Astrocyte (in vitro differentiated cells and primary cell): ENCODE data around the gene CDKL4. TPM values are rescaled to one million over a fixed set of nuclear protein-coding genes. Genes with fewer than 3 reads are reported as not detected.
"Not testable (repeated sequence)": the region's sequence is repeated elsewhere in the genome, so short reads cannot be mapped to it uniquely, and the experiment has no call there.

Source experiments
- DNase-seq: peaks from one replicate; pipeline ENCODE4 v3.0.0-alpha.2; 2010; ENCODE audit warnings: low read depth
- FAIRE-seq: peaks from 2 replicates; lab custom pipeline; 2011; peaks lifted over from hg19 to GRCh38; lab: Jason Lieb, UNC
- H2AFZ ChIP-seq: 2 replicates; pipeline ENCODE4 v1.6.0; 2012; ENCODE audit warnings: low read depth, low read length, inconsistent platforms
- H3K27ac ChIP-seq: 2 replicates; pipeline ENCODE4 v1.5.1; 2011; ENCODE audit warnings: low read depth, low read length, inconsistent platforms
- H3K27me3 ChIP-seq: 2 replicates; pipeline ENCODE4 v1.6.0; 2011; ENCODE audit warnings: low read length, inconsistent platforms; ENCODE audit not compliant: insufficient read depth
- H3K36me3 ChIP-seq: 2 replicates; pipeline ENCODE4 v1.5.1; 2011; ENCODE audit warnings: low read length, inconsistent platforms; ENCODE audit not compliant: insufficient read depth
- H3K4me1 ChIP-seq: 2 replicates; pipeline ENCODE4 v1.5.1; 2011; ENCODE audit warnings: low read length, inconsistent platforms; ENCODE audit not compliant: insufficient read depth
- H3K4me2 ChIP-seq: 2 replicates; pipeline ENCODE4 v1.6.0; 2012; ENCODE audit warnings: low read length, inconsistent platforms
- H3K4me3 ChIP-seq: 2 replicates; pipeline ENCODE4 v1.5.1; 2011; ENCODE audit warnings: low read depth, mild to moderate bottlenecking, low read length, inconsistent platforms; ENCODE audit not compliant: insufficient read depth
- H3K79me2 ChIP-seq: 2 replicates; pipeline ENCODE4 v1.6.0; 2012; ENCODE audit warnings: mild to moderate bottlenecking, low read length, inconsistent platforms; ENCODE audit not compliant: insufficient read depth
- H3K9ac ChIP-seq: 2 replicates; pipeline ENCODE4 v1.6.0; 2012; ENCODE audit warnings: mild to moderate bottlenecking, low read length, inconsistent platforms
- H3K9me3 ChIP-seq: 2 replicates; pipeline ENCODE4 v1.5.1; 2012; ENCODE audit warnings: low read depth, mild to moderate bottlenecking, low read length, inconsistent platforms; ENCODE audit not compliant: insufficient read depth
- H4K20me1 ChIP-seq: 2 replicates; pipeline ENCODE4 v1.6.0; 2012; ENCODE audit warnings: low read length, inconsistent platforms; ENCODE audit not compliant: insufficient read depth
- H3K27ac Mint-ChIP-seq: one replicate; pipeline ENCODE4 v1.8.0; 2021; ENCODE audit warnings: mild to moderate bottlenecking, mixed read lengths; ENCODE audit not compliant: unreplicated experiment
- H3K27me3 Mint-ChIP-seq: one replicate; pipeline ENCODE4 v1.8.0; 2021; ENCODE audit warnings: low read depth, mixed read lengths; ENCODE audit not compliant: unreplicated experiment
- H3K36me3 Mint-ChIP-seq: one replicate; pipeline ENCODE4 v1.8.0; 2021; ENCODE audit warnings: low read depth, mixed read lengths; ENCODE audit not compliant: unreplicated experiment
- H3K4me1 Mint-ChIP-seq: one replicate; pipeline ENCODE4 v1.8.0; 2021; ENCODE audit warnings: low read depth, mixed read lengths; ENCODE audit not compliant: unreplicated experiment
- H3K4me3 Mint-ChIP-seq: one replicate; pipeline ENCODE4 v1.8.0; 2021; ENCODE audit warnings: mild to moderate bottlenecking, moderate library complexity, mixed read lengths; ENCODE audit not compliant: unreplicated experiment
- H3K9me3 Mint-ChIP-seq: one replicate; pipeline ENCODE4 v1.8.0; 2021; ENCODE audit warnings: mild to moderate bottlenecking, mixed read lengths; ENCODE audit not compliant: unreplicated experiment
- CTCF ChIP-seq: IDR thresholded peaks from 2 replicates; pipeline ENCODE4 v1.5.1; 2011; ENCODE audit warnings: low read depth, mild to moderate bottlenecking, inconsistent platforms, low read length, moderate library complexity; ENCODE audit not compliant: insufficient read depth
- EZH2 ChIP-seq: IDR thresholded peaks from 2 replicates; pipeline ENCODE4 v1.6.1; 2012; ENCODE audit warnings: mild to moderate bottlenecking, low read length, inconsistent platforms; ENCODE audit not compliant: insufficient read depth
- total RNA-seq: library from RNA; stranded (reverse); gene quantifications from 2 replicates; pipeline ENCODE4 v1.2.1, GENCODE V29; 2021

CDKL4 gene
- total RNA-seq, 1 donor from 2014 or later, result 1.4 TPM

- Histone ChIP-seq H3K36me3 (no peaks in the 10 kb centered on the region), H2AFZ (no peak overlapping the region), H4K20me1 (no peaks in the 10 kb centered on the region), H3K27me3 (no peaks in the 10 kb centered on the region), H3K9ac (no peak overlapping the region), H3K9me3 (no peaks in the 10 kb centered on the region), H3K4me2 (no peak overlapping the region), H3K27ac (no peak overlapping the region), H3K79me2 (no peaks in the 10 kb centered on the region), H3K4me3 (no peak overlapping the region), H3K4me1 (no peaks in the 10 kb centered on the region)
- Mint-ChIP-seq H3K36me3 (peaks cover 2% of the 10 kb centered on the region), H3K4me1 (peaks cover 5% of the 10 kb centered on the region), H3K9me3 (peaks cover 3% of the 10 kb centered on the region), H3K27me3 (no peaks in the 10 kb centered on the region), H3K27ac (no peak overlapping the region), H3K4me3 (no peak overlapping the region)
- TF ChIP-seq EZH2 (no peak), CTCF (no peak)
- DNase-seq (peak; percentile 17), FAIRE-seq (no peak)
These were observed 41.0 kb downstream of the CDKL4 start for GRCh38 chr2:39202639-39203369.

DNA sequence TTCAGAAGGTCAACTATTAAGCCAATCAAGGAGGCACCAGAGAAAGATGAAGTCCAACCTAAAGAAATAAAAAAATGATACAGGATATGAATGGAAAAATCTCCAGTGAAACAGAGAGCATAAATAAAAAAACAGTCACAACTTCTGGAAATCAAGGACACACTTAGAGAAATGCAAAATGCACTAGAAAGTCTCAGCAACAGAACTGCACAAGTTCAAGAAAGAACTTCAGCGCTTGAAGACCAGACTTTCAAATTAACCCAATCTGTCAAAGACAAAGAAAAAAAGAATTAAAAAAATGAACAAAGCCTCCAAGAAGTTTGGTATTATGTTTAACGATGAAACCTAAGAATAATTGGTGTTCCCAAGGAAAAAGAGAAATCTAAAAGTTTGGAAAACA is 46.8 kb downstream of the CDKL4 start:
- not testable (repeated sequence) for FAIRE-seq, H3K9ac ChIP-seq, H3K4me3 ChIP-seq, H3K36me3 ChIP-seq, H2AFZ ChIP-seq, H3K4me3 Mint-ChIP-seq, H3K27ac Mint-ChIP-seq, H3K4me1 ChIP-seq, H3K4me1 Mint-ChIP-seq, H3K9me3 ChIP-seq, DNase-seq, H3K27ac ChIP-seq, H3K27me3 Mint-ChIP-seq, H3K4me2 ChIP-seq, H3K79me2 ChIP-seq, H3K27me3 ChIP-seq, H4K20me1 ChIP-seq
- H3K36me3 Mint-ChIP-seq, result peaks cover 15% of the 10 kb centered on the region
- peaks cover 10% of the 10 kb centered on the region for H3K9me3 Mint-ChIP-seq

GRCh38 chr2:39194686-39195085 is 49.1 kb downstream of the CDKL4 start:
- H3K27me3 ChIP-seq, result no peaks in the 10 kb centered on the region
- H3K27ac ChIP-seq, result no peak overlapping the region
- no peaks in the 10 kb centered on the region for H3K4me1 ChIP-seq
- H3K27me3 Mint-ChIP-seq, result no peaks in the 10 kb centered on the region
- H3K9ac ChIP-seq, result no peak overlapping the region
- H3K27ac Mint-ChIP-seq, result no peak overlapping the region
- H3K4me3 Mint-ChIP-seq, result no peak overlapping the region
- no peak overlapping the region for H3K4me2 ChIP-seq
- H3K9me3 Mint-ChIP-seq, result peaks cover 7% of the 10 kb centered on the region
- TF ChIP-seq CTCF (no peak), EZH2 (no peak)
- peaks cover 15% of the 10 kb centered on the region for H3K36me3 Mint-ChIP-seq
- no peak for FAIRE-seq
- H3K4me3 ChIP-seq, result no peak overlapping the region
- no peaks in the 10 kb centered on the region for H4K20me1 ChIP-seq
- H3K4me1 Mint-ChIP-seq, result no peaks in the 10 kb centered on the region
- no peaks in the 10 kb centered on the region for H3K36me3 ChIP-seq
- H3K9me3 ChIP-seq, result no peaks in the 10 kb centered on the region
- no peak overlapping the region for H2AFZ ChIP-seq
- DNase-seq, result no peak
- no peaks in the 10 kb centered on the region for H3K79me2 ChIP-seq
